GM21390 (cell line): Measurements from ENCODE around the gene PHF1.

Source experiments
- ATAC-seq: cut with Tn5 transposase; IDR thresholded peaks from one replicate; pipeline ENCODE4 v1.9.1; 2021; ENCODE audit not compliant: unreplicated experiment

PHF1 gene

DNA sequence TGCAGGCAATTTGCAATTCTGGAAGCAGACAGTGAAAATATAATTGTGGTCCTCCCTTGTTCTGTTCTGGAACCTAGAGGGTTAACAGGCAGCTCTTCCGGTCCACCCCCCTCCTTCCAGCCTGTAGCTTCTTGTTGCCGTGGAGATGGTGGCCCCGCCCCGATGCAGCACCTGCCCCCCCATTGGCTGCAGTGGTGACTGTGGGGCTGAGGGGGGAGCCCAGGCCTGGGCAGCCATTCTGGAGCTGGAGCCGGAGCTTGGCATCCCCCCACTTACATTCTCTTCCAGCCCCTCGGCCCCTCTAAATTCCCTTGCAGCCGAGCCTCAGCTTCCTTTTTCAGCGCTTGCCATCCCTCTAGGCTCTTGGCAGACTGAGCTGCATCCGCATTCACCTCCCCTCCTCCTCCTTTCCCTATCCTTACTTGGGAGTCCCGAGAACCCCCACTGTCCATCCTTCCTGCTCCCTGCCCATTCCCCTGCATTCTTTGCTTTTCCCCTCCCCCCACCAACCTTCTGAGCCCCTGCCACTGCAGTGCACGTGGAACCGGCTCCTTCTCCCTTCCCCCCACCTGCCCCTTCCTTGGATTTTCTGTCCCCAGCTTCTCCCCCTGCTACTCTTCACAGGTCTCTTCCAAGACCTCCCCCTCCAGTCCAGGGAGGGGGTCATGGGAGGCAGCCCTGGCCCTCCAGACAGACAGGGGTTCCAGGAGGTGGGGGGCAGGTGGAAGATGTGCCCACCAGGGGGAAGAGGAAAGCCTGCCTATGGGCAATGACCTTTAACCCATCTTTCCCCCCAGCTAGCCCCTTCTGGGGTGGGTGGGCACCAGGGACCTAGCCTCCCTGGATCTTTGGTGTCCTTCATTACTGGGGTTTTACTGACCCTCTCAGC, 20.4 kb downstream of the PHF1 start:
- no peak for ATAC-seq

DNA sequence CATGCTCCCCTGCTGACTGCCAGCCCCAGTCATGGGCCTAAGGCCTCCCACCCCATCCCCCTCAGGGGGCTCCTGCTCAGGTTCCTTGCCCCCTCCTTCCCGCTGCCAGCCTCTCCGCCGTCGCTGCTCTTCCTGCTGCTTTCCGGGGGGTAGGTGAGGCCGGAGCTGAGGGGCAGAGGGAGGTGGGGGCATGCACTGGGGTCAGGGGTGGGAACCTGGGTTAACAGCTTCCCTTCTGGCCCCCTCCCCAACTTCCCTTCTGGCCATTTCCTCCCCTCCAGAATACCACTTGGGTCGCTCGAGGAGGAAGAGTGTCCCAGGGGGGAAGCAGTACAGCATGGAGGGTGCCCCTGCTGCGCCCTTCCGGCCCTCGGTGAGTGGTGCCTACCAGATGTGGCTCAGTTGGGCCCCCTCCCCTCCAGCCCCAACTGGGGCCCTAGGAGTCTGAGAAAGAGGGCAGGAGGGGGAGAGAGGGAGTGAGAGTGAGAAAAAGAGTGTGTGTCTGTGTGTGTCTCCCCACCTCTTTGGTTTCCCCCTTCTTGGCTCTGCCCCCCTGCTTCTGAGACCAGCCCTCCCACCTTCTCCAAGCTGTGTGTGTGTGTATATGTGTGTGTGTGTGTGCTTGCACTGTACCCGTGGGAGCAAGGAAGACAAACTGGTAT, 21.2 kb downstream of the PHF1 start:
- no peak for ATAC-seq

DNA sequence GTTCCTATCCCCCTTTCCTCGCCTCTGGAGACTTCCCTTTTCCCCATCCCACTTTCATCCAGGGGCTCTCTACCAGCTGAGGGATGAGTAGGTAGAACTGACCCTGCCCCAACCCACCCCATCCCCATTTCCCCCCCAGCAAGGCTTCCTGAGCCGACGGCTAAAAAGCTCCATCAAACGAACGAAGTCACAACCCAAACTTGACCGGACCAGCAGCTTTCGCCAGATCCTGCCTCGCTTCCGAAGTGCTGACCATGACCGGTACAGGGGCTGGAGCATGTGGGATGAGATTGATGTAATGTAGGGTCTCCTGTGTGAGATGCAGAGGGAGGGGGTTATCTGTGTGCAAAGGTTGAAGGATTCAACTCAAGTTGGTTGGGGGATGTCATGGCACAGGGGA, 21.7 kb downstream of the PHF1 start:
- ATAC-seq = no peak

DNA sequence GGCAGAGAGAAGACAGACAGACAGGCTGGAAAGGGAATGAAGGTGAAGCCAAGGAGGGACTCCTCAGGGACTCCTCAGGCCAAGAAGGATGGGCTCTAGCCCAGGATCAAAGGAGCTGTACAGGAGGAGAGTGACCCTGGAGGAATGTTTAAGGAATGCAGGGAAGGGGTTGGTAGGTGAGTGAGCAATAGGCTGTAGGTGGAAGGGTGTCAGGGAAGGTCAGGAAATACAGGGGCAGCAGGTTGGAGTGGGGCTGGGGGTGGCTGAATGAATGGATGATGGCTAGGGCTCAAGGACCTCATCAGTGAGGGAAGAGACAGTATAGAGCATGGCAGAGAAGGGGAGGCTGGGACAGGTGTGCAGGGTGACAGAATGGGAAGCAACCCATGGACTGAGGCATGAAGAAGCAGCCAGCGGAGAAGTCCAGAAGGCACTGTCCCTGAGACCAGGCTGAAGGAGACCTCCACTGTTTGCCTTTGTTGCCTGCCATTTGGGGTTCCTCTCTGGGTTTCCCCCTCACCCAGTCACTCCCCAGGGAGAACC, 22.3 kb downstream of the PHF1 start:
- ATAC-seq = no peak

DNA sequence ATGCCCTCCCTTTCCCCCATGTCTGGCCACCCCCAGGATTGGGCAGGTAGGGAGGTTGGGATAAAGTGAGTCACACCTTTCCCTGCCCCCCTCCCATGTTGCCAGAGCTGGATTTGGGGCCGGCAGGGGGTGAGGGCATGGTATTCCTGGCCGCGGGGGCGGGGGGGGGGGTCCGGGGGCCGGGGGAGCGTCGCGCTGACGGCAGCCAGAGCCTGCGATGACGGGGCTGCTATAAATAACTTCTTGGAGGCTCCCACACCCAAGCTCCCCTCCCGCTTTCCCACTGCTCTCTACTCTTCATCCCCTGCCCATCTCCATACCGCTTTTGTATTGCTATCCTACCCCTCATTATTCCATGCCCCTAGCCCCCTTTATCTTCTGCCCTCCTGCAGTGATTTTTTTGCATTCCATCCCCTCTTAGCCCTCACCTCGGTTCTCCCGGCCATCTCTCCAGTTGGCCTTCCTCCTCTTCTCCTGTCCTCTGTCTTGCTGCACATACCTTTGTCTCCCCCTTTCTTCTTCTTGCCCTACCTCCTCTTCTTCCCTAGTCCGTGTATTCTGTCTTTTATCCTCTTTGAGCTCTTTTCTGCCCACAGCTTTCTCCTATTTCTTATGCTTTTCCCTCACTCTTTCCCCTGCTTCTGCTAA, 22.9 kb downstream of the PHF1 start:
- ATAC-seq = no peak

DNA sequence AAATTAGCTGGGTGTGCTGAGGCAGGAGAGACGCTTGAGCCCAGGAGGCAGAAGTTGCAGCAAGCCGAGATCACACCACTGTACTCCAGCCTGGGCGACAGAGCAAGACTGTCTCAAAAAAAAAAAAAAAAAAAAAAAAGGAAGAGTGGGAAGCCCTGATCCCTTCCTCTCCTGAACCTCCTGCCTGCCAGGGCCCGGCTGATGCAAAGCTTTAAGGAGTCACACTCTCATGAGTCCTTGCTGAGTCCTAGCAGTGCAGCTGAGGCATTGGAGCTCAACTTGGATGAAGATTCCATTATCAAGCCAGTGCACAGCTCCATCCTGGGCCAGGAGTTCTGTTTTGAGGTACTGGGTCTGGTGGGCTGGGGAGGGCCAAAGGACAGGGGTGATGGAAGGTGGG, 24.1 kb downstream of the PHF1 start:
- no peak for ATAC-seq

DNA sequence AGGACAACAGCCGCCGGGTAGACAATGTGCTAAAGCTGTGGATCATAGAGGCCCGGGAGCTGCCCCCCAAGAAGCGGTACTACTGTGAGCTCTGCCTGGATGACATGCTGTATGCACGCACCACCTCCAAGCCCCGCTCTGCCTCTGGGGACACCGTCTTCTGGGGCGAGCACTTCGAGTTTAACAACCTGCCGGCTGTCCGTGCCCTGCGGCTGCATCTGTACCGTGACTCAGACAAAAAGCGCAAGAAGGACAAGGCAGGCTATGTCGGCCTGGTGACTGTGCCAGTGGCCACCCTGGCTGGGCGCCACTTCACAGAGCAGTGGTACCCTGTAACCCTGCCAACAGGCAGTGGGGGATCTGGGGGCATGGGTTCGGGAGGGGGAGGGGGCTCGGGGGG, 26.9 kb downstream of the PHF1 start:
- no peak for ATAC-seq

DNA sequence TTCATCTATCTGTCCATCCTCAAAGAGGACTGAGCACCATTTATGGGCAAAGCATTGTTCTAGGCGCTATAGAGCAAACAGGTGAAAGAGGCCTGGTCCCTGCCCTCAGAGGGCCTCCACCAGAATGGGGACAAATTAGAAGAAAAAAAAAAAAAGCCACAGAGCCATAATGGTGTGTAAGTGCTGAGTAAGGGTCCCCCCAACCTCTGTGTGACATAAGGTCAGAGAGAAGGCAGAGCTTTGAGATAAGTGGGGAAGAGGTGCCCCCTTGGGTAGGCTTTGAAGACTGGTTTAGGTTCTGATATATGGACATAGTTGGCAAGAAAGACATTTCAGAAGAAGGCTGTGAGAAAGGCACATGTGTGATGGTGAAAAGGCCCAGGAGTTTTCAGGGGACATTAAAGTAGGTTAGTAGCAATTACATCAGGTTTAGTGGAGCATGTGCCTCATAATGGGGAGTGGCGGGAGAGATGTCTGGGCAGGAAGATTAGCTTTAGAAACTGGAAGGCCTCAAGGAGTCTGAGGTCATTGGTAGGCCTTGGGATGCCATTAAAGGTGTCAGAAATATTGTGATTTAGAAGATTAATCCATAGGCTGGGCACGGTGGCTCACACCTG, 28.3 kb downstream of the PHF1 start:
- ATAC-seq = no peak

DNA sequence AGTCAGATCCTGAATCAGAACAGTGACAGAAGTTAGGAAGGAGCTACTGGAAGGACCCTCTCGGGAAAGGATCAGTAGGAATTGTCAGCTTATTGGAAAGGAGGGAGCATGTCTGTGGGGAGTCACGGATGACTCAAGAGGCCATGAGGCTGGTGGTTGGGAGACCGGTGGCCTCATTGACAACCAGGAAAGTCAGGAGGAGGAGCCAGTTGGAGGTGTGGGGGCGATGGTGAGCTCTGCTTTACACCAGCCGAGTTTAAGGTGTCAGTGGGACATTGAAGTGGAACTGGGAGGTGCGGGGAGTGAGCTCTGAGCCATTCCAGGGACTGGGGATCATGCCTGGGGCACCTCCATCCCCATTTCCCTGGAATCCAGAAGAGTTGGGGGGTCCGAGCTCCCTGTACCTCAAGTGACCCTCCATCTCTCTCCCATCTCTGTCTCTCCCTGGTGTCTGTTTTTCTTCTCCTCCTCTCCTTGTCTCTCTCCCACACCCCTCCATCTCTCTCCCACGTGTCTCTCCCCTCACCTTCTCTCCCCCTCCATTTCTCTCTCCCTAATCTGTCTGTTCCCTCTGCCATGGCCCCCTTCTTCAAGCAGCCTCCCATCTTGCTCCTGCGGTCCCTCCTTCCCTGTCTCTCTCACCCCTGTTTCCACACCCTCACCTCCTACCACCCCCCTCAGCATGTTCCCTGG, 29.3 kb downstream of the PHF1 start:
- no peak for ATAC-seq

DNA sequence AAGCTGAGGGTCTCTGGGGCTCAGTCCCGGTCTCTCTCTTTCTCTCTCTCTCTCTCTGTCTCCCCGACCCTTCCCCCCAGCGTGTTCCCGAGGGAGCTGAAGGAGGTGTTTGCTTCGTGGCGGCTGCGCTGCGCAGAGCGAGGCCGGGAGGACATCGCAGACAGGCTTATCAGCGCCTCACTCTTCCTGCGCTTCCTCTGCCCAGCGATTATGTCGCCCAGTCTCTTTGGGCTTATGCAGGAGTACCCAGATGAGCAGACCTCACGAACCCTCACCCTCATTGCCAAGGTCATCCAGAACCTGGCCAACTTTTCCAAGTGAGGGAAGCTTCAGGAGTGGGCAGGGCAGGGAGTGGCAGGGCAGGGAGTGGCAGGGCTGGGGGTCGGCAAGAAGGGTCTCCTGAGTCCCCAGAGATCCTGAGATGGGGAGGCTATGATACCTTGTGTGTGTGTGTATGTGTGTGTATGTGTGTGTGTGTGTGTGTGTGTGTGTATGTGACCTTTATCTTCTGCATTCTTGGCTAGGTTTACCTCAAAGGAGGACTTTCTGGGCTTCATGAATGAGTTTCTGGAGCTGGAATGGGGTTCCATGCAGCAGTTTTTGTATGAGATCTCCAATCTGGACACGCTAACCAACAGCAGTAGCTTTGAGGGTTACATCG, 30.0 kb downstream of the PHF1 start:
- ATAC-seq = no peak

DNA sequence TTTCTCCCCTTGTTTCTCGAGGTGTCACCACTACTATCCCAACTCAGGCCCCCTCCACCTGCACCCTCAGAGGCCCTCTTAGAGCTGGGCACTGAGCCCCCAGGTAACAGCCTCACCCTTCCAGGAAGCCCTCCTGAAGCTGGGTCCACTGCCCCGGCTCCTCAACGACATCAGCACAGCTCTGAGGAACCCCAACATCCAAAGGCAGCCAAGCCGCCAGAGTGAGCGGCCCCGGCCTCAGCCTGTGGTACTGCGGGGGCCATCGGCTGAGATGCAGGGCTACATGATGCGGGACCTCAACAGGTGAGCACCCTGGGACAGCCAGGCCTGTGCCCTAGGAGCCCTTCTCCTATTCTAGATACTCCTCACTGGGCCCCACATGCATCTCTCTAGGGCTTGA, 30.6 kb downstream of the PHF1 start:
- no peak for ATAC-seq

DNA sequence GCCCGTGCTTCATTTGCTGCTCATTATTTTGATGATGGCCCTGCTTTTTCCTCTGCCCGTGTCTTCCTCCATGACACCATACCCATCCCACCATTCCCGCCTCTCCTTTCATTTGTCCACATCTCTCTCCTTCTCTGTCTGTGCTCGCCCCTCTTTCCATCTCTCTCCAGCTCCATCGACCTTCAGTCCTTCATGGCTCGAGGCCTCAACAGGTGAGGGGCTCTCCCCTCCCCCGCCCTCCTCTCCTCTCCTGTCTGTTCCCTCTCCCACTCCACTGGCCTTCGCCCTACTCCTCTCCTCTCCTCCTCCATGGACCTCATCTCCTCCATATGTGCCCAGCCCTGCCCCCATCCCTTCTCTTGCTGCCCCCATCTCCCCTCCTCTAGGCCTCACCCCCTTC, 31.5 kb downstream of the PHF1 start:
- ATAC-seq = no peak

DNA sequence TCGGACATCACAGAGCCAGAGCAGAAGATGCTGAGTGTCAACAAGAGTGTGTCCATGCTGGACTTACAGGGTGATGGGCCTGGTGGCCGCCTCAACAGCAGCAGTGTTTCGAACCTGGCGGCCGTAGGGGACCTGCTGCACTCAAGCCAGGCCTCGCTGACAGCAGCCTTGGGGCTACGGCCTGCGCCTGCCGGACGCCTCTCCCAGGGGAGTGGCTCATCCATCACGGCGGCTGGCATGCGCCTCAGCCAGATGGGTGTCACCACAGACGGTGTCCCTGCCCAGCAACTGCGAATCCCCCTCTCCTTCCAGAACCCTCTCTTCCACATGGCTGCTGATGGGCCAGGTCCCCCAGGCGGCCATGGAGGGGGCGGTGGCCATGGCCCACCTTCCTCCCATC, 32.2 kb downstream of the PHF1 start:
- ATAC-seq = no peak

DNA sequence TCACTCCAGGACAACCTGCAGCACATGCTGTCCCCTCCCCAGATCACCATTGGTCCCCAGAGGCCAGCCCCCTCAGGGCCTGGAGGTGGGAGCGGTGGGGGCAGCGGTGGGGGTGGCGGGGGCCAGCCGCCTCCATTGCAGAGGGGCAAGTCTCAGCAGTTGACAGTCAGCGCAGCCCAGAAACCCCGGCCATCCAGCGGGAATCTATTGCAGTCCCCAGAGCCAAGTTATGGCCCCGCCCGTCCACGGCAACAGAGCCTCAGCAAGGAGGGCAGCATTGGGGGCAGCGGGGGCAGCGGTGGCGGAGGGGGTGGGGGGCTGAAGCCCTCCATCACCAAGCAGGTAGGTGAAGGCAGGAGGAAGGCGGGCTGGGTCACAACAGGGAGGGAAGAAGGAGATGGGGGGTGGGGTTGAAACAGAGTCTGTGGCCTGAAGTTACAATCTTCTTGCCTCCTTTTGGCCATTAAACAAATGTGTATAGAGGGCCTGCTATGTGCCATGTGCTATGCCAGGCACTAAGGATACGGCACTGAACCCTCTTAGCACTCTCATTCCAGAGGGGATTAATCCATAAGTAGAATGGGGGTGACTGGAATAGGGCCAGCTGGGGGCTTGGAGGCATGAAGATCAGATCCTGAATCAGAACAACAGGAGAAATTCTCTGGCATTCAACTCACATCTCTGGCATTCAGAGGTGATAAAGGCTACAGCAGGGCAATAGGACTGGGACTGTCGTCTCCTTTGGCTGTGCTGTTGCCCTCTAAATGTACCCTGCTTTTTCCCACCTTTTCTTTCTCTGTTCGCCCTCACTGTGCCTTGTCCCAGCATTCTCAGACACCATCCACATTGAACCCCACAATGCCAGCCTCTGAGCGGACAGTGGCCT, 33.0 kb downstream of the PHF1 start:
- no peak for ATAC-seq

DNA sequence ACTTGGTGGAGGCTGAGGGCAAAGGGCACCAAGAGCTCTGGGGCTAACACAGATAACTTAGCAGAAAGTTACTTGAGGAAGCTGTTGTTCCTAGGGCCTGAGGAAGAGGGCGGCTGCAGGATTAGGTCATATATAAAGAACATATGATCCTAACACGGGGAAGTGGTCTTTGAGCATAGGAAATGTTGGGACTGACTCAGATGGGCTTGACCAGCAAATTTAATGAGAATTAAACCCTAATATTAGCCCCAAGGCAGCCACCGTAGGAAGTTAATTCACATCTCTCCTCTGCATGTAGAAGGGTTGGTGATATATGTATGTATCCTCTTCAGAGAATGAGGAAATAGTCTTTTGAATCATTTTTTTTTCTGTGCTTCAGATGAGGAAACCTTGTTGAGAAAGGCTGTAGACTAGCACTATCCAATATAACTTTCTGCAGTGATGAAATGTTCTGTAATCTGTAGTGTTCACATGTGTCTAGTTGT, 34.3 kb downstream of the PHF1 start:
- no peak for ATAC-seq

DNA sequence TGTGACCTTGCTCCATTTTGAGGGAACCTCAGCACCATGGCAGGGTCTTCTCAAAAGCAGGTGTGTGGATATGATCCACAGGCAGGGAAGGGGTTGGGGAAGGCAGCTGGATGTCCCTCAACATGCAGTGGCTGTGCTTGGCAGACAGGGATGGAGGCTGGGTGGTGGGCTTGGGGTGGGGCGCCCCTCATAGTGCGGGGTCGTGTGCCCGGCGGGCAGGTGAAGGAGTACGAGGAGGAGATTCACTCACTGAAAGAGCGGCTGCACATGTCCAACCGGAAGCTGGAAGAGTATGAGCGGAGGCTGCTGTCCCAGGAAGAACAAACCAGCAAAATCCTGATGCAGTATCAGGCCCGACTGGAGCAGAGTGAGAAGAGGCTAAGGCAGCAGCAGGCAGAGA, 35.5 kb downstream of the PHF1 start:
- no peak for ATAC-seq

DNA sequence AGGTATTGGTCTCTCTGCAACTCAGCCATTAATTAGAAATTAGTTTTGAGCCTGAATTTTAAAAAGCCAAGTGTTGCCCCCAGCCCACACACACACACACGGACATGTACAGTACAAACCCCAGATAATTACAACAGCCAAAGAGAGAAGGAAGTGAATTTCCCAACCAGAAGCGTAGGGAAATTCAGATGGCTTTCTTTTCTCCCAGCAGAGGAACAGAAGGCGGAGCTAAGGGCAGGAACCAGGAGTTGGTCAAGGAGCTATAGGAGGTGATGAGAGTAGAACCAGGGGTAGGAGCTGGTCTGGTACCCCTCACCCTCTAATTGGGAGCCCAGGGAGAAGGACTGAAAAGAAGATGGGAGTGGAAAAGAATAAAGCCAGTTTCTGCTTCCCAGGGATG, 39.6 kb downstream of the PHF1 start:
- no peak for ATAC-seq

DNA sequence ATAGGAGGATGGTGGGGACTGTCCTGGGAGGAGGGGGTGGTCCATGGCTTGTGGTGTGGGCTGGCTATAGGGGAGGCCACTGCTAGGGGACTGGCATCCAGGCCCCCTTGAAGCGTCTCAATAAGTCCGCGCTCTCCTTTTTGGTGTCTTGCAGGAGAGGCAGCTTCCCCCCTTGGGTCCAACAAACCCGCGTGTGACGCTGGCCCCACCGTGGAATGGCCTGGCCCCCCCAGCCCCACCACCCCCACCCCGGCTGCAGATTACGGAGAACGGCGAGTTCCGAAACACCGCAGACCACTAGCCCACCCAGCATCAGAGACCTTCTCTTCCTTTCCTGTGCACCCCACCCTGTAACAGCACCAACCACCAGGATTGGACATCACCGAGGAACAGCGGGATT, 40.8 kb downstream of the PHF1 start:
- no peak for ATAC-seq

DNA sequence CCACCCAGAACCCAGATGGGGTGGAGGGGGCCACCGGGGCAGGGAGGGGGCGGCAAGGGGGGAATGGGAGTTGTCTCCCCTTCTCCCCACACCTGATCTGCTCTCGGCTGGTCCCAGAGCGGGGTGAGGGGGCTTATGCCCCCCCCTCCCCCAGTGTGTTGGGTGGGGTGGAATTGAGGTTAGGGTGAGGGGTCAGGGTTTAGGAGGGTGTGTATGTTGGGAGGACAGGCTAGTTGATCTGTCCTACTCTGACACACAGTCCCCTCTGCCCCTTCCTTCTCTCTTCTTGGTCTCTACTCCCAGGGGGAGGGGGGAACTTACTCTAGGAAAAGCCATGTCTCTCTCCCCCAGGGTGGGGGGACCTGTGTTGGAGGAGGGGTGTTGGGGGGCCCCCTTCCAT, 41.7 kb downstream of the PHF1 start:
- ATAC-seq = no peak
